H9 (cell line): ENCODE results near the gene DPYSL5. TPM values are rescaled to one million over a fixed set of nuclear protein-coding genes. Genes with fewer than 3 reads are reported as not detected.

ENCODE experiments used
- DNase-seq: peaks from one replicate; pipeline ENCODE4 v3.0.0-alpha.2; 2017
- H2AFZ ChIP-seq: one replicate; pipeline ENCODE4 v1.6.1; 2013; ENCODE audit warnings: mild to moderate bottlenecking, low read length, control low read depth, moderate library complexity
- H2AK5ac ChIP-seq: 2 replicates; pipeline ENCODE4 v1.6.1; 2013; ENCODE audit warnings: low read length, control low read depth, mixed read lengths; ENCODE audit not compliant: insufficient read length
- H2BK120ac ChIP-seq: one replicate; pipeline ENCODE4 v1.6.1; 2013; ENCODE audit warnings: low read depth, mild to moderate bottlenecking, low read length, control low read depth, inconsistent platforms; ENCODE audit not compliant: poor library complexity, severe bottlenecking
- H2BK12ac ChIP-seq: 2 replicates; pipeline ENCODE4 v1.6.1; 2013; ENCODE audit warnings: low read length, control low read depth, mixed read lengths, low read depth; ENCODE audit not compliant: insufficient read length
- H2BK15ac ChIP-seq: 2 replicates; pipeline ENCODE4 v1.6.1; 2013; ENCODE audit warnings: low read depth, low read length, control low read depth
- H2BK20ac ChIP-seq: one replicate; pipeline ENCODE4 v1.6.1; 2013; ENCODE audit warnings: low read depth, mild to moderate bottlenecking, low read length, control low read depth, inconsistent platforms; ENCODE audit not compliant: poor library complexity, severe bottlenecking
- H2BK5ac ChIP-seq: 2 replicates; pipeline ENCODE4 v1.6.1; 2013; ENCODE audit warnings: low read length, control low read depth, mixed read lengths; ENCODE audit not compliant: insufficient read length
- H3K14ac ChIP-seq: 2 replicates; pipeline ENCODE4 v1.6.1; 2013; ENCODE audit warnings: low read length, control low read depth; ENCODE audit not compliant: insufficient read depth
- H3K18ac ChIP-seq: 2 replicates; pipeline ENCODE4 v1.6.1; 2013; ENCODE audit warnings: low read depth, mild to moderate bottlenecking, mixed read lengths, low read length, control low read depth; ENCODE audit not compliant: insufficient read length
- H3K23ac ChIP-seq: 2 replicates; pipeline ENCODE4 v1.6.1; 2013; ENCODE audit warnings: low read length, control low read depth, mixed read lengths, low read depth; ENCODE audit not compliant: insufficient read length
- H3K23me2 ChIP-seq: 2 replicates; pipeline ENCODE4 v1.6.1; 2013; ENCODE audit warnings: low read depth, mild to moderate bottlenecking, mixed read lengths, low read length, control low read depth; ENCODE audit not compliant: insufficient read length, poor library complexity, severe bottlenecking
- H3K27ac ChIP-seq: 2 replicates; pipeline ENCODE4 v1.5.1; 2013; ENCODE audit warnings: low read length, control low read depth, mixed read lengths, low read depth; ENCODE audit not compliant: insufficient read length
- H3K27me3 ChIP-seq: 2 replicates; pipeline ENCODE4 v1.6.1; 2013; ENCODE audit warnings: low read length, control low read depth, inconsistent platforms; ENCODE audit not compliant: insufficient read depth
- H3K4ac ChIP-seq: 2 replicates; pipeline ENCODE4 v1.6.1; 2013; ENCODE audit warnings: low read depth, mild to moderate bottlenecking, control low read depth, inconsistent platforms, low read length, moderate library complexity
- H3K4me1 ChIP-seq: 2 replicates; pipeline ENCODE4 v1.6.1; 2013; ENCODE audit warnings: low read length, control low read depth, inconsistent platforms; ENCODE audit not compliant: insufficient read depth
- H3K4me2 ChIP-seq: 2 replicates; pipeline ENCODE4 v1.6.1; 2013; ENCODE audit warnings: low read length, control low read depth, mixed read lengths; ENCODE audit not compliant: insufficient read length, insufficient read depth
- H3K56ac ChIP-seq: 2 replicates; pipeline ENCODE4 v1.6.1; 2013; ENCODE audit warnings: low read depth, mild to moderate bottlenecking, mixed read lengths, low read length, control low read depth; ENCODE audit not compliant: insufficient read length
- H3K79me1 ChIP-seq: 2 replicates; pipeline ENCODE4 v1.6.1; 2013; ENCODE audit warnings: low read depth, mild to moderate bottlenecking, moderate library complexity, low read length, control low read depth, inconsistent platforms; ENCODE audit not compliant: insufficient read depth, poor library complexity, severe bottlenecking
- H3K79me2 ChIP-seq: 2 replicates; pipeline ENCODE4 v1.6.1; 2013; ENCODE audit warnings: low read length, control low read depth, inconsistent platforms; ENCODE audit not compliant: insufficient read depth
- H3K9ac ChIP-seq: 2 replicates; pipeline ENCODE4 v1.6.1; 2013; ENCODE audit warnings: low read length, control low read depth, mixed read lengths; ENCODE audit not compliant: insufficient read length; ENCODE audit errors: extremely low read depth
- H3K9me3 ChIP-seq: one replicate; pipeline ENCODE4 v1.6.1; 2013; ENCODE audit warnings: low read depth, low read length, inconsistent platforms; ENCODE audit not compliant: control insufficient read depth
- H3T11ph ChIP-seq: one replicate; pipeline ENCODE4 v1.6.1; 2013; ENCODE audit warnings: mild to moderate bottlenecking, low read length, control low read depth, inconsistent platforms
- H4K20me1 ChIP-seq: one replicate; pipeline ENCODE4 v1.6.1; 2013; ENCODE audit not compliant: control insufficient read depth, insufficient read length, insufficient read depth
- H4K5ac ChIP-seq: 2 replicates; pipeline ENCODE4 v1.6.1; 2013; ENCODE audit warnings: low read depth, mild to moderate bottlenecking, mixed read lengths, low read length, control low read depth; ENCODE audit not compliant: insufficient read length
- H4K8ac ChIP-seq: replicated peaks from 2 replicates; pipeline ENCODE4 v1.6.1; 2013; ENCODE audit warnings: low read length, control low read depth, mixed read lengths, low read depth; ENCODE audit not compliant: insufficient read length
- H4K91ac ChIP-seq: 2 replicates; pipeline ENCODE4 v1.6.1; 2013; ENCODE audit warnings: low read depth, mild to moderate bottlenecking, moderate library complexity, mixed read lengths, low read length, control low read depth; ENCODE audit not compliant: insufficient read length
- H3K27ac Mint-ChIP-seq, 3 experiments: 2 replicates in 2 of 3; 3 replicates in 1 of 3; pipeline ENCODE4 v1.8.0; 2020 to 2021; ENCODE audit warnings: mixed read lengths in 3 of 3, mild to moderate bottlenecking in 1 of 3, moderate library complexity in 1 of 3
- H3K27me3 Mint-ChIP-seq: 2 replicates; pipeline ENCODE4 v1.8.0; 2021; ENCODE audit warnings: low read depth, mild to moderate bottlenecking, moderate library complexity, mixed read lengths
- H3K36me3 Mint-ChIP-seq, 3 experiments: 2 replicates in 2 of 3; 3 replicates in 1 of 3; pipeline ENCODE4 v1.8.0; 2020 to 2021; ENCODE audit warnings: low read depth in 3 of 3, mixed read lengths in 3 of 3; ENCODE audit not compliant: insufficient read depth in 1 of 3
- H3K4me1 Mint-ChIP-seq, 2 experiments: 2 replicates each; pipeline ENCODE4 v1.8.0; 2020; ENCODE audit warnings: mixed read lengths in 2 of 2
- H3K4me3 Mint-ChIP-seq, 2 experiments: 2 replicates in 1 of 2; 3 replicates in 1 of 2; pipeline ENCODE4 v1.8.0; 2020 to 2021; ENCODE audit warnings: mild to moderate bottlenecking in 2 of 2, mixed read lengths in 2 of 2, moderate library complexity in 1 of 2
- H3K9me3 Mint-ChIP-seq, 2 experiments: 2 replicates in 1 of 2; 3 replicates in 1 of 2; pipeline ENCODE4 v1.8.0; 2020; ENCODE audit warnings: mild to moderate bottlenecking in 2 of 2, mixed read lengths in 2 of 2, moderate library complexity in 1 of 2
- CTCF ChIP-seq: fragments of 200-600 bp; sonication (generic); conservative IDR thresholded peaks from 3 replicates; pipeline ENCODE4 v1.8.0; 2021; ENCODE audit warnings: antibody characterized with exemption, mild to moderate bottlenecking
- WGBS: extraction: QIAGEN DNeasy Blood & Tissue Kit; methylation state at CpG from one replicate; pipeline ENCODE4 v1.1.7; 2013; ENCODE audit warnings: missing lambda C conversion rate, low lambda C conversion rate, mixed read lengths; ENCODE audit not compliant: insufficient read length; ENCODE audit errors: extremely low coverage; 5-methylcytosine and 5-hydroxymethylcytosine counted together
- total RNA-seq: library from RNA; stranded (reverse); gene quantifications from 2 replicates; pipeline ENCODE4 v1.2.1, GENCODE V29; 2021

DPYSL5 gene
- total RNA-seq, 1 experiment from 2014 or later, result 6.4 TPM

- no peak overlapping the region for H3K23ac ChIP-seq
Measured at GRCh38 chr2:26942543-26943295, 94.8 kb downstream of the DPYSL5 start.

More at GRCh38 chr2:26942543-26943295, 94.8 kb downstream of the DPYSL5 start:
- Histone ChIP-seq H3K23me2 (peaks cover 6% of the 10 kb centered on the region), H3K27ac (no peak overlapping the region), H2BK15ac (no peak overlapping the region), H3K4me2 (peak overlapping the region; percentile 72), H2AFZ (no peak overlapping the region), H2BK20ac (no peak overlapping the region), H3K14ac (no peak overlapping the region), H3K4ac (no peak overlapping the region), H4K8ac (no peak overlapping the region), H2BK5ac (no peak overlapping the region), H3K9ac (no peak overlapping the region), H3K9me3 (no peaks in the 10 kb centered on the region), H4K91ac (no peak overlapping the region), H4K5ac (no peak overlapping the region), H3T11ph (no peak overlapping the region), H3K4me1 (no peaks in the 10 kb centered on the region; the same call in 1 of the 2 replicates), H3K18ac (no peak overlapping the region), H3K56ac (no peak overlapping the region), H3K27me3 (no peaks in the 10 kb centered on the region; the same call in 1 of the 2 replicates), H3K79me1 (no peaks in the 10 kb centered on the region), H2BK120ac (no peak overlapping the region), H4K20me1 (peaks cover 2% of the 10 kb centered on the region), H2BK12ac (no peak overlapping the region), H2AK5ac (no peak overlapping the region), H3K79me2 (no peaks in the 10 kb centered on the region)
- DNase-seq, result peak; percentile 86
- Mint-ChIP-seq H3K27ac (peak overlapping the region in 1 of 3 experiments; percentile 46; a peak in 1 of 7 replicates), H3K4me1 (peaks cover 22 to 28% of the 10 kb centered on the region in 2 experiments), H3K9me3 (no peaks in the 10 kb centered on the region), H3K27me3 (peaks cover 40% of the 10 kb centered on the region), H3K36me3 (peaks cover 0 to 8% (median 0%) of the 10 kb centered on the region in 3 experiments; a peak in 2 of 7 replicates), H3K4me3 (peak overlapping the region; percentile 75 to 82)
- TF ChIP-seq CTCF, result peak; percentile 96
- WGBS, result no CpG with 5 or more reads among the region's 28 CpGs
